ENCODE results near the gene POLR2E. TPM values are rescaled to one million over a fixed set of nuclear protein-coding genes. Genes with fewer than 3 reads are reported as not detected.
A peak's percentile ranks its signal among the peaks of the same experiment; 100 is the strongest.

Gene POLR2E
- total RNA-seq, 2 experiments from 2014 or later: 171 to 229 TPM

DNA sequence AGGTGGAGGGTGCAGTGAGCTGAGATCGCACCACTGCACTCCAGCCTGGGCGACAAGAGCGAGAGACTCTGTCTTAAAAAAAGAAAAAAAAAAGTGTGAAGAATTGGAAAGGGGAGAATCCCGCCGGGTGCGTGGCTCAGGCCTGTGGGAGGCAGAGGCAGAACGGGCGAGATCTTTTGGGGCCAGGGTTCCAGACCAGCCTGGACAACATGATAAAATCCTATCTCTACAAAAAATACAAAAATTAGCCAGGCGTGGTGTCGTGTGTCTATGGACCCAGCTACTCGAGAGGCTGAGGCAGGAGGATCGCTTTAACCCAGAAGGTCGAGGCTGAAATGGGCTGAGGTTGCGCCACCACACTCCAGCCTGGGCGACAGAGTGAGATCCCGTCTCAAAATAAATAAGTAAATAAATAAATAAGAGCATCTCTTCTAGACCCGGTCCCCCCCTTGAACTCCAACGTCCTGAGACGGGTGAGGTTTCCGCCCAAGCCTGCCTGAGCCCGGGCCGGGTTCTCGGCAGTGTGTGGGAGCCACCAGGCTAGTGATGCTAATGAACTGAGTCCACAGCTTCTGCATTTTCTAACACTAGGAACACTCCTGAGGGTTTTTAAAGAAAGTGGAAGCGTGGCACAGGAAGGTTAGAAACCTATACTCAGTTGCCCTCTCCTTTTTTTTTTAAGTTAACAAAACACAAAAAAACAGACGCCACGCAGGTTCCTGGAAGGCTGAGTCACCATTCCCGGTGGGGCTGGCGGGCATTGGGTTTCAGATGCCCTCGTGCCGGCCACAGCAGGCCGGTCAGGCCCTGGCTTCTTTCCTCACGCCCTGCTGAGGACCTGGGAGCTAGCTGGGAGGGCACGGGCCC lies 30.7 kb upstream of the POLR2E start:
- Mint-ChIP-seq H3K27ac (peak overlapping the region; percentile 19), H3K4me3 (no peak overlapping the region), H3K27me3 (no peaks in the 10 kb centered on the region), H3K9me3 (ENCODE audit: low read depth) (no peaks in the 10 kb centered on the region), H3K4me1 (peaks cover 29% of the 10 kb centered on the region), H3K36me3 (ENCODE audit: low read depth) (peaks cover 50% of the 10 kb centered on the region)
- POLR2A ChIA-PET: no interaction called here
- DNase-seq: no peak
- CTCF ChIA-PET: interaction anchor here (0.6 to 0.9 kb wide), 2 partner anchors 10 to 13 kb away, joined by 3 to 4 read pairs; no protein-coding TSS in a partner anchor
- no peak for ATAC-seq
- intact Hi-C loops (cut with DNase I, micrococcal nuclease): no loop called here

DNA sequence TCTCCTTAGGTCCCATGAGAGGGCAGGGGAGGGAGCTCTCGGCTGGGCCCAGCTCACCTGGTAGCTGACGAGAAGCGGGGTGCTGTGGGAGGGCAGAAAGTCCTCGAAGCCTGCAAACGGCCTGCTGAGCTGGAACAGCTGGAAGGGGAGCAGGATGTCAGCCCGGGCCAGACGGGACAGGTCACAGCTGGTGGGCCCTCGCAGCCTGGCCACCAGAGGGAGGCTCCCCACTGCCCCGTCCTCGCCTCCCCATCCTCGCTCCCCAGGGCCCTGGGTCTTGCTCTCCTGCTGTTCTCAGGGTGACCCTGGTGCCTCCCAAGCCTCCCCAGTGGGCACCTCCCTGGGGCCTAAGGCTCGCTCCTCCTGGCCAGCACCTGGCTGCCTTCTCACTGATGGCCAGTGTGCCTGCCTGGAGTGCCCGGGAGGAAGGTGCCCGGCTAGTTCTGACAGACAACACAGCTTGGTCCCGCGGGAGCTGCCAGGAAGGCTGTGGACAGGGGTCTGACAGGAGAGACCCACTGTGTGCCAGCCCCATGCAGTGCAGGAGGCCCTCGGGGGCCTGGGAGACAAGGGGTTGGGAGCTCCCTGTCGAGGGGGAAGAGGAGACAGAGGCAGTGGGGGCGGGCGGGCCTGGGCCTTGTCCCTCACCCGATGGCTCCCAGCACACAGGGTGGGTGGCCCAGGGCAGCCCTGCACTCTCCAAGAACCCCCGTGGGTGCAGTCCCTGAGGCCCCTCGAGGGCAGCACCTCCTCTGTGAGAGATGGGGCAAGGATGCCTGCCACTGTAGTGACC lies 28.9 kb upstream of the POLR2E start:
- no peaks in the 10 kb centered on the region for H3K27me3 Mint-ChIP-seq
- intact Hi-C loops (cut with DNase I, micrococcal nuclease): no loop called here
- POLR2A ChIA-PET: interaction anchor here (0.5 to 0.8 kb wide), 2 partner anchors 9 to 68 kb away, joined by 4 to 7 read pairs; no protein-coding TSS in a partner anchor
- H3K9me3 Mint-ChIP-seq (ENCODE audit: low read depth): no peaks in the 10 kb centered on the region
- no peak overlapping the region for H3K4me3 Mint-ChIP-seq
- H3K36me3 Mint-ChIP-seq (ENCODE audit: low read depth): peaks cover 45% of the 10 kb centered on the region
- CTCF ChIA-PET: interaction anchor here (0.6 to 1.7 kb wide), 3 partner anchors 11 to 120 kb away, joined by 3 to 5 read pairs (median 4); no protein-coding TSS in a partner anchor
- no peak for ATAC-seq
- DNase-seq: no peak
- H3K27ac Mint-ChIP-seq: no peak overlapping the region
- H3K4me1 Mint-ChIP-seq: peaks cover 13% of the 10 kb centered on the region

DNA sequence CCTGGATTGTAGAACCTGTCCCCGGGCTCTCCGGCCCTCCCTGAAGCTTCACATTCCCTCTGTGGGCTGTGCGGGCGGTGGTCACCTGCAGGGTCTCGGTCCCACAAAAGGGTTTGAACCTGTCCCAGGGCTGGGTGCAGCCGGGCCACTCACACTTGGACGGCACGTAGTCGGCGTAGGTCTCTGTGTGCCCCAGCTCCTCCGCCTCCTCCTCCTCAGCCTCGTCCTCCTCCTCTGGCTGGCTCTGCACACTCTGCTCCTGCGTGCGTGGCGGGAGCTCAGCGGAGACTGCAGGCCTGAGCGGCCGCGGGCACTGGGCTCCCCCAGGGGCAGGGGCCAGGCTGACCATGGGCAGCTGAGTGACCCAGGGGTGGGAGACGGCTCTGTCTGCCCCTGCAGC lies 28.2 kb upstream of the POLR2E start:
- Mint-ChIP-seq H3K4me1 (peaks cover 10% of the 10 kb centered on the region), H3K27ac (no peak overlapping the region), H3K36me3 (ENCODE audit: low read depth) (peaks cover 48% of the 10 kb centered on the region)

DNA sequence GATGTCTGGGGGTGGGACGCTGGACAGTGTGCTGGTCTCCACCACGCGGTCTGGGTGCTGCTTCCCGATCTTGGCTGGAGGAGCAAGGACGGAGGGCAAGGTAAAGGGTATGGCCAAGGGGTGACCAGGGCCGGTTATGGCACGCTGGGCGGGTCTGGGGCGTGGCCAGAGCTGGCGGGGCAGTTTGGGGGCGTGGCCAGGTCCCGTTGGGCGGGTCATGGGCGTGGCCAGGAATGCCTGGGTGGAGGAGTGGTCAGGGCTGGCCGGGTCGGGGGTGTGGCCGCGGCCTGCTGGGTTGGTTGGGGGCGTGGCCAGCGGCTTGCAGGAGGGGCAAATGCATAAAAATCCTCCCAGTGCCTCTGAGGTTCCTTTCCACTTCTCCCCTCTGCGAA lies 27.8 kb upstream of the POLR2E start:
- intact Hi-C loops (cut with DNase I, micrococcal nuclease): no loop called here
- no peaks in the 10 kb centered on the region for H3K9me3 Mint-ChIP-seq (ENCODE audit: low read depth)
- H3K36me3 Mint-ChIP-seq (ENCODE audit: low read depth): peaks cover 49% of the 10 kb centered on the region
- no peak overlapping the region for H3K27ac Mint-ChIP-seq
- H3K4me1 Mint-ChIP-seq: peaks cover 10% of the 10 kb centered on the region
- DNase-seq (peak; percentile 84), ATAC-seq (peak; percentile 80)
- CTCF ChIA-PET: interaction anchor here (0.5 to 1.7 kb wide), 2 partner anchors 10 to 43 kb away, joined by 3 to 5 read pairs; no protein-coding TSS in a partner anchor
- no peaks in the 10 kb centered on the region for H3K27me3 Mint-ChIP-seq
- no peak overlapping the region for H3K4me3 Mint-ChIP-seq
- POLR2A ChIA-PET: interaction anchor here (0.8 kb wide), 1 partner anchor 10 kb away, joined by 5 read pairs; no protein-coding TSS in a partner anchor

More for the DNA sequence above, 28.2 kb upstream of the POLR2E start:
- ATAC-seq (no peak), DNase-seq (no peak)
- Mint-ChIP-seq H3K9me3 (ENCODE audit: low read depth) (no peaks in the 10 kb centered on the region), H3K4me3 (no peak overlapping the region), H3K27me3 (no peaks in the 10 kb centered on the region)
- intact Hi-C loops (cut with DNase I, micrococcal nuclease): no loop called here
- POLR2A ChIA-PET: interaction anchor here (0.8 kb wide), 2 partner anchors 10 kb away, joined by 4 to 5 read pairs; no protein-coding TSS in a partner anchor
- CTCF ChIA-PET: interaction anchor here (0.5 to 1.7 kb wide), 3 partner anchors 10 to 121 kb away, joined by 3 to 5 read pairs (median 4); no protein-coding TSS in a partner anchor

DNA sequence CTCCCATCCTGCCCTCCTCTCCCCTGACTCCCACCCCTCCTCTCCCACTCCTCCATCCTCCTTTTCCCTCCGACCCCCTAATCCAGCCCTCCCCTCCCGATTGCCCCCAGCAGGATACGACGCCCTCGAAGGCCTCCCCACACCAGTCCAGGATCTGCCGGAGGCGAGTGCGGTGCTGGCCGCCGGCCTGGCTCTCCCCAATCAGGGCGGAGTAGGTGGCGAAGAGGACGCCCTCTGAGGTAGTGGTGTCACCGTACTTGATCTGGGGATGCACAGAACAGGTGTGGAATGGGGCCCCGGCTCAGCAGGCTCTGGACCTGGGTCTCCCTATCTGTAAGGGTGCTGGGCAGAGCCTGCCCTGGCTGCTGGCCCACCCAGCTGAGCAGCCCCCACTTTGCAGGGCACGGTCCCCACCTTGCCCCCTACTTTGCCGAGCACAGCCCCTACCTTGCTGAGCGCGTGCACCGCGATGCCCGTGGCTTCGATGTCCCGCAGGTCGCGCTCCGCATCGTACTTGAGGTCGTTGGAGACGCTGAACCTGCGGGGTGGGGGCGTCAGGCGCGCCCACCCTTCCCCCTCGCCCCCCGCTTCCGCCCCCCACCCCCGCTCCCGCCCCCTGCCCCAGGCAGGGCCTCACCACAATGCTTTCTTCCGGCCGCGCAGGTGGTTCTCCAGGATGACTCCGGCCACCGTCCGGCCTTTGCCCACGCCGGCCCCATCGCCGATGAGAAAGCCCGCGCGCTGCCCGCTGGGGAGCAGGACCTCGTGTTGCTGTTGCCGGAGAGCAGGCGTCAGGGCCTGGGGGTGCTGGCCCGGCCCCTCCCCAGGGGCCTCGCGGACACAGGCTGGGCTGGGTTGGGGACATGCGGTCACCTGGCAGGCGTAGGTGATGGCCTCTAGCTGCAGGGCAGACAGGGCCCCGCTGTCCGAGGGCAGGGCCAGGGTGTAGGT lies 27.1 kb upstream of the POLR2E start:
- intact Hi-C loops (cut with DNase I, micrococcal nuclease): no loop called here
- H3K36me3 Mint-ChIP-seq (ENCODE audit: low read depth): peaks cover 44% of the 10 kb centered on the region
- no peaks in the 10 kb centered on the region for H3K9me3 Mint-ChIP-seq (ENCODE audit: low read depth)
- H3K4me3 Mint-ChIP-seq: no peak overlapping the region
- H3K27me3 Mint-ChIP-seq: no peaks in the 10 kb centered on the region
- ATAC-seq: no peak
- no peak for DNase-seq
- ChIA-PET CTCF (interaction anchor here (0.6 to 1.7 kb wide), 2 partner anchors 9 to 94 kb away, joined by 3 to 5 read pairs; no protein-coding TSS in a partner anchor), POLR2A (no interaction called here)
- H3K27ac Mint-ChIP-seq: no peak overlapping the region
- peaks cover 6% of the 10 kb centered on the region for H3K4me1 Mint-ChIP-seq

DNA sequence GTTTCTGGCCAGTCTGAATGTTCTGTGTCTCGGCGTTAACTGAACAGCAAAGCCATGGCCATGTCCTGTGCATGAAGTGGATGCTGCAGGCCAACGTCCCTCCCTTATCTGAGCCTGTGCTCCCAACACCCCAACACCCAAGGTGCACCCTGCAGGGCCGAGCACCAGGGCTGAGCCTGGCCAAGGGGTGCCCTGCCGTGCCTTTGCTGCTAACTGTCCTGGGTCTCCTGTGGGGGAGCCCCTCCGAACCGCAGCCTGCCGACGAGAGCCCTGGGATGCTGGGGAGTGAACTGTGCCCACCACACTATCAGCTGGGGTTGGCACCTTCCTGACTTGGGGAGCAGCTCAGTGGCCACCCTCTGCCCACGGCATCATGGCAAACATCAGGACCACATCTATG lies 26.2 kb upstream of the POLR2E start:
- CTCF ChIA-PET: interaction anchor here (0.6 to 0.9 kb wide), 2 partner anchors 9 to 94 kb away, joined by 3 to 4 read pairs; no protein-coding TSS in a partner anchor
- no peaks in the 10 kb centered on the region for H3K9me3 Mint-ChIP-seq (ENCODE audit: low read depth)
- peak overlapping the region; percentile 6 for H3K27ac Mint-ChIP-seq
- no peak for ATAC-seq
- no peak overlapping the region for H3K4me3 Mint-ChIP-seq
- POLR2A ChIA-PET: no interaction called here
- H3K27me3 Mint-ChIP-seq: no peaks in the 10 kb centered on the region
- H3K36me3 Mint-ChIP-seq (ENCODE audit: low read depth): peaks cover 38% of the 10 kb centered on the region
- no peaks in the 10 kb centered on the region for H3K4me1 Mint-ChIP-seq
- intact Hi-C loops (cut with DNase I, micrococcal nuclease): no loop called here
- no peak for DNase-seq

DNA sequence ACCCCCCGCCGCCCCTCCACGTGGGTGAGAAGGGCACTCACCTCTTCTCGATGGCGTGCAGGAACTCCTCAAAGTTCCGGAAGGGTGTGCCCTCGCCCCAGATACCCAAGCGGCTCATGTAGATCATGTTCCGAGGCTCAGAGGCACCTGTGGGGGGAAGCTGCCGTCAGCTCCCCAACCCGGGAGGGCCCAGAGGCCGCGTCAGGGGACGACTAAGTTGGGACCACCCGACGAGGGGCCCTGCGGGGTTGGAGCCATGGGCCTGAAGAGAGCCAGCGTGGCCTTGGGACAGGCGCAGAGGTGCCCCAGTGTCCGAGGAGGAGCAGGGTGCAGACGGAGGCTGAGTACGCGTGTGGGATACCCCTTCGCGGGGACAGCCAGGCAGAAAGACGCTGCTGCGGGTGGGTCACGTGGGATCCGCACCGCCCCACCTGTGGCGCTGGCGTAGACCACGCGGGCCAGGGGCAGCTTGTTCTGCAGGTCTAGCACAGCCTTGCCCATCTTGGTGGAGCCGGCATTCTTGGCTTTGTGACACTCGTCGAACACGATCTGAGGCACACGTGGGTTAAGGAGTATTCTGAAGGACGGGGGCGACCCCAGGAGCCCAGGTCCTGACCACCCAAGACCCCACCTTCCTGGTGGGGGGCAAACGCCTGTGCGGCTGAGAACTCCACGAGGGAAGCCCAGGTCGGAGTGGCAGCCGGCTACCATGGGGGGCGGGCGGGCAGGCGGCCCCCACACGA lies 24.5 kb upstream of the POLR2E start:
- POLR2A ChIA-PET: no interaction called here

DNA sequence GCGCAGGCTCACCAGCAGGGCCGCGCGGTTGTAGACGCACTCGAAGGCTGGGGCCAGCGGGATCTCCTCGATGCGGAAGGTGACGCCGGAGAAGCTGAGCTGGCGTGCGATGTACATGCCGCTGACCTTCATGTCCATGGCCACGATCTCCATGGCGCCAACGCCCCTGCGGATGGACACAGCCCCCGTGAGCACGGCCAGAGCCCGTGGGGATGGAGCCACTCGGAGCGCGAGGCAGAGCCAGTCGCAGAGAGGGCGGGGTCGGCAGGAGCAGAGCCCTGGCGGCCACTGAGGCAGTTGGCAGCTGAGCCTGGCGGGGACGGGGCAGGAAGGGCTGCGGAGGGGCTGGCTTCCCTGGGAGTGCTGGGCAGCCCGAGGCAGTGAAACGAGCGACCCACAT lies 23.8 kb upstream of the POLR2E start:
- intact Hi-C loops (cut with DNase I, micrococcal nuclease): no loop called here
- ATAC-seq (no peak), DNase-seq (no peak)
- Mint-ChIP-seq H3K36me3 (ENCODE audit: low read depth) (peaks cover 27% of the 10 kb centered on the region), H3K4me3 (no peak overlapping the region), H3K27ac (no peak overlapping the region), H3K4me1 (no peaks in the 10 kb centered on the region), H3K9me3 (ENCODE audit: low read depth) (no peaks in the 10 kb centered on the region), H3K27me3 (no peaks in the 10 kb centered on the region)
- ChIA-PET POLR2A (no interaction called here), CTCF (interaction anchor here (0.6 kb wide), 1 partner anchor 136 kb away, joined by 3 read pairs; no protein-coding TSS in a partner anchor)

More for the DNA sequence above, 24.5 kb upstream of the POLR2E start:
- no peak for ATAC-seq
- Mint-ChIP-seq H3K4me1 (no peaks in the 10 kb centered on the region), H3K36me3 (ENCODE audit: low read depth) (peaks cover 30% of the 10 kb centered on the region), H3K9me3 (ENCODE audit: low read depth) (no peaks in the 10 kb centered on the region), H3K4me3 (no peak overlapping the region), H3K27me3 (no peaks in the 10 kb centered on the region), H3K27ac (no peak overlapping the region)
- intact Hi-C loops (cut with DNase I, micrococcal nuclease): no loop called here
- no peak for DNase-seq
- CTCF ChIA-PET: interaction anchor here (0.6 kb wide), 1 partner anchor 135 kb away, joined by 3 read pairs; no protein-coding TSS in a partner anchor

DNA sequence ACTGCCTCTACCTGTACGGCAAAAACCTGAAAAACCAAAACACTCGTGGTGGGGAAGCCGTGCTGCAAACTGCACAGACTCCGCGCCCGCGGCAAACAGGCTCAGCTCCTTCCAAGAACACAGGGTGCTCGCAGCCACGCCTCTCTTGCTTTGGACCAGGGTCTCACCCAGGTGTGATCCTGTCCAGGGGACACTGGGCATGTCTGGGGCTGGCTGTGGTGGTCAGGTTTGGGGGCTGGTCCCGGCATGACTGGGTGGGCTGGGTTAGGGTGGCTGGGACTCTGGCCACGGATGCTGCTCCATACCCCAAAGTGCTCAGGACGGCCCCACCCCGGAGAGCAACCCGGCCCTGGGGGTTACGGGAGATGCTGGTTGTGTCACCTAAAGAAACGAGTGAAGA lies 22.5 kb upstream of the POLR2E start:
- intact Hi-C loops (cut with DNase I, micrococcal nuclease): no loop called here
- H3K4me3 Mint-ChIP-seq: no peak overlapping the region
- CTCF ChIA-PET: no interaction called here
- POLR2A ChIA-PET: no interaction called here
- ATAC-seq (no peak), DNase-seq (no peak)
- H3K4me1 Mint-ChIP-seq: no peaks in the 10 kb centered on the region
- H3K9me3 Mint-ChIP-seq (ENCODE audit: low read depth): no peaks in the 10 kb centered on the region
- peaks cover 21% of the 10 kb centered on the region for H3K36me3 Mint-ChIP-seq (ENCODE audit: low read depth)
- no peak overlapping the region for H3K27ac Mint-ChIP-seq
- no peaks in the 10 kb centered on the region for H3K27me3 Mint-ChIP-seq
